Measurements from ENCODE around the gene RPS8. TPM values are rescaled to one million over a fixed set of nuclear protein-coding genes. Genes with fewer than 3 reads are reported as not detected.

The RPS8 gene
- total and polyA plus RNA-seq, 2 of the 8 experiments (the other 6 are each of a cell fraction or from before 2014, with no cell fraction given) = 2,261 to 2,407 TPM

GRCh38 chr1:44760876-44761275, 14.5 kb upstream of the RPS8 start:
- no peaks in the 10 kb centered on the region for H3K9me3 ChIP-seq (ENCODE audit: insufficient read depth in 2 of 2, low read depth in 1 of 2, low read length in 1 of 2)
- no peak overlapping the region for H3K14ac ChIP-seq (ENCODE audit: insufficient read length)
- no peak overlapping the region for H3K4me3 ChIP-seq (ENCODE audit: extremely low read depth in 1 of 4, insufficient read depth in 2 of 4, low read depth in 3 of 4, low read length in 4 of 4)
- no peaks in the 10 kb centered on the region for H3K23me2 ChIP-seq (ENCODE audit: low read depth, low read length)
- H2BK15ac ChIP-seq (ENCODE audit: low read length) = no peak overlapping the region
- no peak overlapping the region for H3K9ac ChIP-seq (replicated peaks in 1 of 4; ENCODE audit: extremely low read depth in 1 of 4, low read depth in 3 of 4, low read length in 3 of 4)
- no peak overlapping the region for H3K4me2 ChIP-seq (ENCODE audit: insufficient read depth in 1 of 2, low read depth in 2 of 2, low read length in 2 of 2)
- H4K5ac ChIP-seq (ENCODE audit: insufficient read length, low read depth, low read length) = no peak overlapping the region
- H3K18ac ChIP-seq (ENCODE audit: extremely low read depth, low read length) = no peak overlapping the region
- no peak overlapping the region for H2BK12ac ChIP-seq (ENCODE audit: low read depth, low read length)
- WGBS, 2 experiments (ENCODE audit: extremely low coverage in 1 of 2, insufficient coverage in 1 of 2, insufficient read length in 1 of 2, insufficient replicate concordance in 2 of 2, low coverage in 1 of 2, low lambda C conversion rate in 2 of 2, missing lambda C conversion rate in 1 of 2) = 89% methylated on average over 3 of the region's 3 CpGs; no CpG with 5 or more reads in 1 of the 2 experiments
- no peaks in the 10 kb centered on the region for H3K27me3 ChIP-seq (replicated peaks in 1 of 4; ENCODE audit: control insufficient read depth in 3 of 4, extremely low read depth in 1 of 4, insufficient read depth in 3 of 4, low read length in 3 of 4)
- no peak overlapping the region for H2BK20ac ChIP-seq (ENCODE audit: low read length)
- H2AK5ac ChIP-seq (ENCODE audit: low read depth, low read length) = no peak overlapping the region
- no peaks in the 10 kb centered on the region for H3K79me2 ChIP-seq (ENCODE audit: control insufficient read depth in 1 of 2, insufficient read depth in 2 of 2, low read length in 2 of 2)
- H4K8ac ChIP-seq (ENCODE audit: extremely low read depth, insufficient read depth, low read length) = no peak overlapping the region
- FAIRE-seq (no peak), DNase-seq (ENCODE audit: low read depth in 1 of 2, low spot score in 2 of 2) (no peak)
- ChIA-PET CTCF (ENCODE audit: partially characterized antibody) (interaction anchor here (1.0 to 1.6 kb wide), 5 partner anchors 10 to 30 kb away, joined by 3 to 5 read pairs (median 4); partner anchors contain the start of gene RNU5D-1), POLR2A (ENCODE audit: partially characterized antibody) (interaction anchor here (1.4 to 11.3 kb wide), 8 partner anchors 9 to 58 kb away, joined by 3 to 151 read pairs (median 25); partner anchors contain the start of genes KIF2C and RPS8)
- no peak overlapping the region for H3K56ac ChIP-seq (replicated peaks; ENCODE audit: insufficient read length, low read depth, low read length)
- H3K23ac ChIP-seq (ENCODE audit: insufficient read length) = no peak overlapping the region
- H2AFZ ChIP-seq (ENCODE audit: low read length) = no peak overlapping the region
- H2BK120ac ChIP-seq (replicated peaks; ENCODE audit: low read depth, low read length) = no peak overlapping the region
- 0 out of 2 replicates have a peak, but pooled peaks cover 2% of the 10 kb centered on the region for H3K79me1 ChIP-seq (ENCODE audit: low read depth, low read length)
- no peaks in the 10 kb centered on the region for H3K4me1 ChIP-seq (replicated peaks in 1 of 4; ENCODE audit: control insufficient read depth in 3 of 4, insufficient read depth in 4 of 4, low read length in 3 of 4)
- no peak overlapping the region for H4K91ac ChIP-seq (replicated peaks; ENCODE audit: insufficient read length, low read length)
- peaks cover 0 to 4% of the 10 kb centered on the region in 2 experiments for H4K20me1 ChIP-seq (replicated peaks in 1 of 2; ENCODE audit: control insufficient read depth in 1 of 2, insufficient read depth in 2 of 2, low read length in 2 of 2)
- H3K4ac ChIP-seq (replicated peaks; ENCODE audit: insufficient read length, low read depth, low read length) = no peak overlapping the region
- H3K36me3 ChIP-seq (ENCODE audit: control insufficient read depth in 2 of 4, insufficient read depth in 4 of 4, low read length in 3 of 4) = peaks cover 45 to 85% (median 74%) of the 10 kb centered on the region in 4 experiments
- no peak overlapping the region for H2BK5ac ChIP-seq (ENCODE audit: low read depth, low read length)
- no peak overlapping the region for H3K27ac ChIP-seq (ENCODE audit: low read depth, low read length)
- TF ChIP-seq, protein P1, sequence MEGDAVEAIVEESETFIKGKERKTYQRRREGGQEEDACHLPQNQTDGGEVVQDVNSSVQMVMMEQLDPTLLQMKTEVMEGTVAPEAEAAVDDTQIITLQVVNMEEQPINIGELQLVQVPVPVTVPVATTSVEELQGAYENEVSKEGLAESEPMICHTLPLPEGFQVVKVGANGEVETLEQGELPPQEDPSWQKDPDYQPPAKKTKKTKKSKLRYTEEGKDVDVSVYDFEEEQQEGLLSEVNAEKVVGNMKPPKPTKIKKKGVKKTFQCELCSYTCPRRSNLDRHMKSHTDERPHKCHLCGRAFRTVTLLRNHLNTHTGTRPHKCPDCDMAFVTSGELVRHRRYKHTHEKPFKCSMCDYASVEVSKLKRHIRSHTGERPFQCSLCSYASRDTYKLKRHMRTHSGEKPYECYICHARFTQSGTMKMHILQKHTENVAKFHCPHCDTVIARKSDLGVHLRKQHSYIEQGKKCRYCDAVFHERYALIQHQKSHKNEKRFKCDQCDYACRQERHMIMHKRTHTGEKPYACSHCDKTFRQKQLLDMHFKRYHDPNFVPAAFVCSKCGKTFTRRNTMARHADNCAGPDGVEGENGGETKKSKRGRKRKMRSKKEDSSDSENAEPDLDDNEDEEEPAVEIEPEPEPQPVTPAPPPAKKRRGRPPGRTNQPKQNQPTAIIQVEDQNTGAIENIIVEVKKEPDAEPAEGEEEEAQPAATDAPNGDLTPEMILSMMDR (IDR thresholded peaks at IDR 0.05; ENCODE audit: control extremely low read depth in 1 of 3, insufficient read depth in 1 of 3, low read depth in 1 of 3, low read length in 3 of 3) = no peak
- no peak for TF ChIP-seq POLR2A (IDR thresholded peaks at IDR 0.05; ENCODE audit: control extremely low read depth in 1 of 2, low read depth in 2 of 2, low read length in 2 of 2)
- no peak for TF ChIP-seq RAD21 (IDR thresholded peaks at IDR 0.05 in 1 of 2, conservative IDR thresholded peaks at IDR 0.05 in 1 of 2; ENCODE audit: low read depth in 2 of 2, low read length in 2 of 2)
- no peak for TF ChIP-seq KDM1A (IDR thresholded peaks at IDR 0.05; ENCODE audit: borderline replicate concordance, low read length)
- no peak for TF ChIP-seq POU5F1 (IDR thresholded peaks at IDR 0.05; ENCODE audit: low read depth, low read length)
- TF ChIP-seq ATF3 (IDR thresholded peaks at IDR 0.05; ENCODE audit: insufficient read depth, low read depth, low read length) = no peak
- no peak for TF ChIP-seq CHD2 (IDR thresholded peaks at IDR 0.05; ENCODE audit: low read length)
- no peak for TF ChIP-seq TCF12 (IDR thresholded peaks at IDR 0.05; ENCODE audit: low read depth, low read length)
- no peak for TF ChIP-seq SP2 (IDR thresholded peaks at IDR 0.05; ENCODE audit: low read length)
- no peak for TF ChIP-seq KDM4A (IDR thresholded peaks at IDR 0.05; ENCODE audit: low read depth, low read length, severe bottlenecking)
- TF ChIP-seq CBX5 (IDR thresholded peaks at IDR 0.05; ENCODE audit: low read depth, low read length) = no peak
